ENCODE results near the gene INPP5A. TPM values are rescaled to one million over a fixed set of nuclear protein-coding genes. Genes with fewer than 3 reads are reported as not detected.

Gene INPP5A
- total RNA-seq, 1 experiment from 2014 or later = 22.6 TPM

DNA sequence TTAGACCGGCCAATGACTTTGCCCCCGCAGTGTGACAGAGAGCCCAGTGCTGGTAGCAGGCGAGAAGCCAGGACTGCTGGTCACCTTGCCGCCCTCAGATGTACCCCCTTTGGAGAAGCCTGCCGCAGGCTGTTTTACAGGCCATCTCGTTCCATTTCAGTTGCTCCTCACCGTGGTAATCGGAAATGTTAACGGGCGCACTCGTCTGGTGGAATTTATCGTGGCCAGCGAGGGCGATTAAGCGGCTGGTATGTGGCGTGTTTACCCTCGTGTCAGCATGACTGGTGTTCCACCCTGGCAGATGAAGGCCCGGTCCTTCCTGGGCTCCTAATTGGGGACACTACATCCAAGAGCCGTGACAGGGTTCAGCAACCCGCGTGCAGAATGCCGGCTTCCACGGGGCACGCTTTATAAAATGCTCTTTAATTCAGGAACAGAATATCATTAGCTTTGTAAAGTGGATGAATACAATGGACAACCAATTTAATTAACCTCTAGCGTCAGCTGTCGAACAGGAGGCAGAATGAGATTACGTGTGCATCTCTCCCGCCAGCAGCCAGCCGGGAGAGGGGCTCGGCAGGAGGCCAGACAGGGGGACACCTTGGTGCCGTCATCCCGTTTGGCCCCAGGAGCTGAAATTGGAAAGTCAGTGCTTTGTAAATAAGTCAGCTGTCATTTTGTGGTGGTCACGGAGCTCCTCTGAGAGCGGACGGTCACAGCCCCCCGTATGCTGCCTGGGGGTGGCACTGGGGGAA is 140.1 kb downstream of the INPP5A start:
- BruUV-seq (replicated peaks) = no TSS peak
- POLR2A ChIA-PET (ENCODE audit: unreplicated experiment) = no interaction called here

DNA sequence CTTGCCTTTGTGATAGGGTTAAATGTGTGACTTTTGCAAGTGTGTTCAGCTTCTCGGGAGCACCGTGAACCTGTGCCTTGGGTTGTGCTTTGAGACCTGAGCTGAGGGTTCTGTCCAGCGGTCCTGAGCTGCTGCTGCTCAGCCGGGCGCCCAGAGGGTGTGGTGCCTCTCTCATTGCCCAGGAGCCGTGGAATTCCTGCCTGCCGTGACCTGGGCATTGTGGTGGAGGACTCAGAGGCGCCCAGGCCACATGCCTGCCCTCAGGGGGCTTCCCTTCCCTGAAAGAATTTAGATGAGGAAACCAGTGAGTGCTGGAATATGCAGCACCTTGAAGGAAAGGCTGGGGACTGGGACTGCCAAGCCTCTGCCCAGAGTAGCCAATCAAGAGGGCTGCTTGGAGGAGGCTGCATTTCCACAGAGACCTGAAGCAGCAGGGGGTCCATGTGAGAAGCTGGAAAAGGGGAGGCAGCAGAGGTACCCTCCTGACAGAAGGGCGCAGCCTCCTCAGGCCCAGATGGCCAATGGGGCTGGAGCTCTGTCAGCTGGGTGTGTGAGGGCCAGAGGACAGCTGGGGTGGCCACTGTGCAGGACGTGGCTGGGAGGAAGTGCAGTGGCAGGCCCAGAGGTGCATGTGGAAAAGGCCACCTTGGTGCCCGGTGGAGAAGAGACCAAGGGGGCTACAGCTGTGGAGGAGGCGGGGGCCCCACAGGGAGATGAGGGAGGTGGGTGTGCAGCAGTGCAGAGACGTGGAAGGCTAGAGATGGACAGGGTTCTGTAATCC is 141.0 kb downstream of the INPP5A start:
- Histone ChIP-seq H3K4me2 (ENCODE audit: low read length) (no peak overlapping the region), H3K9me3 (ENCODE audit: low read length) (no peaks in the 10 kb centered on the region), H3K4me3 (ENCODE audit: low read length) (no peak overlapping the region), H4K20me1 (ENCODE audit: low read length) (no peaks in the 10 kb centered on the region; the same call in 1 of the 2 replicates), H3F3A (ENCODE audit: low read length, unreplicated experiment) (no peaks in the 10 kb centered on the region), H3K27me3 (ENCODE audit: low read length) (no peaks in the 10 kb centered on the region), H2AFZ (ENCODE audit: low read length) (no peak overlapping the region), H3K27ac (ENCODE audit: low read length) (no peak overlapping the region), H3K79me2 (ENCODE audit: low read length) (peaks cover 87% of the 10 kb centered on the region), H3K4me1 (ENCODE audit: insufficient read depth, low read length) (peaks cover 3% of the 10 kb centered on the region), H3K9ac (ENCODE audit: low read length) (no peak overlapping the region), H3K9me2 (replicated peaks; ENCODE audit: low read length) (no peaks in the 10 kb centered on the region), H3K36me3 (ENCODE audit: low read depth, low read length) (no peaks in the 10 kb centered on the region; the same call in 1 of the 2 replicates)
- ATAC-seq = no peak
- DNase-seq = no peak
- TF ChIP-seq EZH2 (IDR thresholded peaks at IDR 0.05; ENCODE audit: low read length, unreplicated experiment) (no peak), EZH2phosphoT487 (IDR thresholded peaks at IDR 0.05; ENCODE audit: borderline replicate concordance, low read length) (no peak)
- TF ChIP-seq, protein P1, sequence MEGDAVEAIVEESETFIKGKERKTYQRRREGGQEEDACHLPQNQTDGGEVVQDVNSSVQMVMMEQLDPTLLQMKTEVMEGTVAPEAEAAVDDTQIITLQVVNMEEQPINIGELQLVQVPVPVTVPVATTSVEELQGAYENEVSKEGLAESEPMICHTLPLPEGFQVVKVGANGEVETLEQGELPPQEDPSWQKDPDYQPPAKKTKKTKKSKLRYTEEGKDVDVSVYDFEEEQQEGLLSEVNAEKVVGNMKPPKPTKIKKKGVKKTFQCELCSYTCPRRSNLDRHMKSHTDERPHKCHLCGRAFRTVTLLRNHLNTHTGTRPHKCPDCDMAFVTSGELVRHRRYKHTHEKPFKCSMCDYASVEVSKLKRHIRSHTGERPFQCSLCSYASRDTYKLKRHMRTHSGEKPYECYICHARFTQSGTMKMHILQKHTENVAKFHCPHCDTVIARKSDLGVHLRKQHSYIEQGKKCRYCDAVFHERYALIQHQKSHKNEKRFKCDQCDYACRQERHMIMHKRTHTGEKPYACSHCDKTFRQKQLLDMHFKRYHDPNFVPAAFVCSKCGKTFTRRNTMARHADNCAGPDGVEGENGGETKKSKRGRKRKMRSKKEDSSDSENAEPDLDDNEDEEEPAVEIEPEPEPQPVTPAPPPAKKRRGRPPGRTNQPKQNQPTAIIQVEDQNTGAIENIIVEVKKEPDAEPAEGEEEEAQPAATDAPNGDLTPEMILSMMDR (conservative IDR thresholded peaks at IDR 0.05; ENCODE audit: low read depth, low read length) = no peak
- no TSS peak for BruUV-seq (replicated peaks)
- intact Hi-C loops (cut with micrococcal nuclease) = no loop called here
- ChIA-PET POLR2A (ENCODE audit: unreplicated experiment) (no interaction called here), CTCF (no interaction called here)

More for the DNA sequence above, 140.1 kb downstream of the INPP5A start:
- 0 out of 2 replicates have a peak, but pooled peaks cover 4% of the 10 kb centered on the region for H3K36me3 ChIP-seq (ENCODE audit: low read depth, low read length)
- peaks cover 85% of the 10 kb centered on the region for H3K79me2 ChIP-seq (ENCODE audit: low read length)
- no peak overlapping the region for H3K9ac ChIP-seq (ENCODE audit: low read length)
- CTCF ChIA-PET = interaction anchor here (0.6 kb wide), 1 partner anchor 227 kb away, joined by 7 read pairs; no protein-coding TSS in a partner anchor
- H2AFZ ChIP-seq (ENCODE audit: low read length) = no peak overlapping the region
- no peaks in the 10 kb centered on the region for H3K9me3 ChIP-seq (ENCODE audit: low read length)
- intact Hi-C loops (cut with micrococcal nuclease) = no loop called here
- H3K4me2 ChIP-seq (ENCODE audit: low read length) = no peak overlapping the region
- no peaks in the 10 kb centered on the region; the same call in 1 of the 2 replicates for H4K20me1 ChIP-seq (ENCODE audit: low read length)
- no peak overlapping the region for H3K4me3 ChIP-seq (ENCODE audit: low read length)
- H3K9me2 ChIP-seq (replicated peaks; ENCODE audit: low read length) = no peaks in the 10 kb centered on the region
- no peaks in the 10 kb centered on the region for H3K27me3 ChIP-seq (ENCODE audit: low read length)
- no peaks in the 10 kb centered on the region for H3F3A ChIP-seq (ENCODE audit: low read length, unreplicated experiment)
- ATAC-seq (no peak), DNase-seq (no peak)
- H3K4me1 ChIP-seq (ENCODE audit: insufficient read depth, low read length) = no peaks in the 10 kb centered on the region
- TF ChIP-seq EZH2 (IDR thresholded peaks at IDR 0.05; ENCODE audit: low read length, unreplicated experiment) (no peak), EZH2phosphoT487 (IDR thresholded peaks at IDR 0.05; ENCODE audit: borderline replicate concordance, low read length) (no peak)
- TF ChIP-seq, protein P1 (conservative IDR thresholded peaks at IDR 0.05; ENCODE audit: low read depth, low read length) = no peak
- H3K27ac ChIP-seq (ENCODE audit: low read length) = no peak overlapping the region

Measured in PC-3 (cell line).